Liver (tissue), 9 donors: ENCODE measurements around the gene TFPI. TPM values are rescaled to one million over a fixed set of nuclear protein-coding genes. Genes with fewer than 3 reads are reported as not detected.

Source experiments
- DNase-seq: peaks from one replicate; pipeline ENCODE4 v3.0.0-alpha.2; 2017; ENCODE audit warnings: low spot score
- H3K27ac ChIP-seq, 2 donors: one replicate each; pipeline ENCODE4 v1.7.0; 2013; ENCODE audit warnings: inconsistent platforms in 2 of 2, low read length in 2 of 2, control low read depth in 1 of 2, low read depth in 1 of 2, mild to moderate bottlenecking in 1 of 2
- H3K27me3 ChIP-seq, 4 donors: one replicate each; pipeline versions ENCODE4 v1.6.1 to v1.7.0; 2013; ENCODE audit warnings: low read length in 3 of 4, inconsistent platforms in 1 of 4, mild to moderate bottlenecking in 1 of 4, moderate library complexity in 1 of 4; ENCODE audit not compliant: control insufficient read depth in 4 of 4, insufficient read depth in 4 of 4
- H3K36me3 ChIP-seq, 4 donors: one replicate each; pipeline versions ENCODE4 v1.6.1 to v1.7.0; 2013; ENCODE audit warnings: low read length in 3 of 4, mild to moderate bottlenecking in 3 of 4, low read depth in 1 of 4, moderate library complexity in 1 of 4; ENCODE audit not compliant: control insufficient read depth in 4 of 4, insufficient read depth in 3 of 4
- H3K4me1 ChIP-seq, 4 donors: one replicate each; pipeline versions ENCODE4 v1.6.1 to v1.7.0; 2013; ENCODE audit warnings: low read length in 3 of 4, mild to moderate bottlenecking in 3 of 4, moderate library complexity in 1 of 4; ENCODE audit not compliant: control insufficient read depth in 4 of 4, insufficient read depth in 4 of 4
- H3K4me3 ChIP-seq, 3 donors: one replicate each; pipeline versions ENCODE4 v1.6.1 to v1.7.0; 2013; ENCODE audit warnings: low read length in 3 of 3, control low read depth in 1 of 3, low read depth in 1 of 3, mild to moderate bottlenecking in 1 of 3
- H3K9ac ChIP-seq, 2 donors: one replicate each; pipeline ENCODE4 v1.7.0; 2013; ENCODE audit warnings: low read length in 2 of 2, mild to moderate bottlenecking in 2 of 2, moderate library complexity in 2 of 2, control low read depth in 1 of 2, low read depth in 1 of 2
- H3K9me3 ChIP-seq, 4 donors: one replicate each; pipeline versions ENCODE4 v1.6.1 to v1.7.0; 2013; ENCODE audit warnings: low read length in 3 of 4; ENCODE audit not compliant: control insufficient read depth in 4 of 4
- CTCF ChIP-seq: fragments of 150-350 bp; IDR thresholded peaks from 2 replicates; pipeline ENCODE4 v1.5.1; 2017; ENCODE audit warnings: improper control_type of control experiment, low read depth, low read length; ENCODE audit not compliant: missing input control
- EGR1 ChIP-seq, 2 donors: IDR thresholded peaks; 2 replicates each; pipeline ENCODE4 v1.6.1; 2016 to 2018; ENCODE audit warnings: antibody characterized with exemption in 2 of 2, low read depth in 2 of 2
- FOXA1 ChIP-seq: IDR thresholded peaks from 2 replicates; pipeline ENCODE4 v1.6.1; 2016; ENCODE audit warnings: antibody characterized with exemption
- FOXA2 ChIP-seq: IDR thresholded peaks from 2 replicates; pipeline ENCODE4 v1.6.1; 2016; ENCODE audit warnings: antibody characterized with exemption
- GABPA ChIP-seq, 2 donors: IDR thresholded peaks in 1 of 2; conservative IDR thresholded peaks in 1 of 2; 2 replicates each; pipeline ENCODE4 v1.6.1; 2016; ENCODE audit warnings: antibody characterized with exemption in 2 of 2, mild to moderate bottlenecking in 1 of 2, moderate library complexity in 1 of 2
- HNF4A ChIP-seq, 2 donors: conservative IDR thresholded peaks; 2 replicates each; pipeline ENCODE4 v1.6.1; 2016; ENCODE audit warnings: antibody characterized with exemption in 2 of 2, mild to moderate bottlenecking in 2 of 2
- HNF4G ChIP-seq: IDR thresholded peaks from 2 replicates; pipeline ENCODE4 v1.6.1; 2016; ENCODE audit warnings: antibody characterized with exemption
- MAX ChIP-seq: IDR thresholded peaks from 2 replicates; pipeline ENCODE4 v1.6.1; 2016; ENCODE audit warnings: antibody characterized with exemption
- RAD21 ChIP-seq, 2 donors: IDR thresholded peaks; 2 replicates each; pipeline ENCODE4 v1.6.1; 2016; ENCODE audit warnings: antibody characterized with exemption in 2 of 2, mild to moderate bottlenecking in 2 of 2
- RXRA ChIP-seq, 2 donors: IDR thresholded peaks; 2 replicates each; pipeline ENCODE4 v1.6.1; 2017 to 2018; ENCODE audit warnings: antibody characterized with exemption in 2 of 2, mild to moderate bottlenecking in 1 of 2
- SP1 ChIP-seq: IDR thresholded peaks from 2 replicates; pipeline ENCODE4 v1.6.1; 2018; ENCODE audit warnings: antibody characterized with exemption, mild to moderate bottlenecking
- TAF1 ChIP-seq: conservative IDR thresholded peaks from 2 replicates; pipeline ENCODE4 v1.6.1; 2016; ENCODE audit warnings: antibody characterized with exemption, mild to moderate bottlenecking
- YY1 ChIP-seq: IDR thresholded peaks from 2 replicates; pipeline ENCODE4 v1.6.1; 2016; ENCODE audit warnings: antibody characterized with exemption, mild to moderate bottlenecking
- ZBTB33 ChIP-seq: IDR thresholded peaks from 2 replicates; pipeline ENCODE4 v1.6.1; 2016; ENCODE audit warnings: antibody characterized with exemption
- WGBS: extraction: QIAGEN DNeasy Blood & Tissue Kit; methylation state at CpG from one replicate; pipeline ENCODE4 v1.1.7; 2013; 5-methylcytosine and 5-hydroxymethylcytosine counted together
- polyA plus RNA-seq, 2 donors: library from polyadenylated mRNA; stranded (reverse) in 1 of 2; unstranded in 1 of 2; fragments of 200-250 nt in 1 of 2; fragments of >200 nt in 1 of 2; fragmentation: Nextera tagmentation in 1 of 2; extraction: Ambion mirVana in 1 of 2; gene quantifications; one replicate each; pipeline versions ENCODE4 v1.2.1 to v1.2.3, GENCODE V29; 2013 to 2015
- total RNA-seq, 2 donors: library from RNA; depleted of rRNA; stranded (reverse); fragments of >200 nt; gene quantifications; one replicate each; pipeline ENCODE4 v1.2.3, GENCODE V29; 2014
- TF ChIP-seq, protein P1 (sequence below): IDR thresholded peaks from 2 replicates; pipeline ENCODE4 v1.6.1; 2016; ENCODE audit warnings: antibody characterized with exemption
- TF ChIP-seq, protein P2 (sequence below): IDR thresholded peaks from 2 replicates; pipeline ENCODE4 v1.6.1; 2016; ENCODE audit warnings: antibody characterized with exemption, mild to moderate bottlenecking
- donor health status: healthy.
- donor health status: healthy.
- donor health status: healthy.
- donor health status: healthy.
- donor health status: healthy.

Gene TFPI
- total and polyA plus RNA-seq, 4 donors = 55.8 to 211 (median 130) TPM

GRCh38 chr2:187505065-187505672, 49.1 kb downstream of the TFPI start:
- peaks cover 0 to 3% (median 0%) of the 10 kb centered on the region in 4 donors for H3K36me3 ChIP-seq
- H3K27me3 ChIP-seq = no peaks in the 10 kb centered on the region
- peaks cover 0 to 2% (median 0%) of the 10 kb centered on the region in 4 donors for H3K9me3 ChIP-seq
- no peak overlapping the region for H3K4me3 ChIP-seq
- H3K9ac ChIP-seq = no peak overlapping the region
- DNase-seq = no peak
- TF ChIP-seq, protein P1, sequence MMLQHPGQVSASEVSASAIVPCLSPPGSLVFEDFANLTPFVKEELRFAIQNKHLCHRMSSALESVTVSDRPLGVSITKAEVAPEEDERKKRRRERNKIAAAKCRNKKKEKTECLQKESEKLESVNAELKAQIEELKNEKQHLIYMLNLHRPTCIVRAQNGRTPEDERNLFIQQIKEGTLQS = no peak
- TF ChIP-seq YY1 (no peak), HNF4G (no peak), FOXA2 (no peak), HNF4A (conservative IDR thresholded peaks at IDR 0.05) (peak; percentile 31 to 47), RXRA (IDR thresholded peaks at IDR 0.05) (no peak), RAD21 (IDR thresholded peaks at IDR 0.05) (no peak), CTCF (no peak)
- no peak overlapping the region for H3K27ac ChIP-seq
- WGBS = 72% methylated on average over 3 of the region's 3 CpGs
- peaks cover 0 to 12% (median 5%) of the 10 kb centered on the region in 4 donors for H3K4me1 ChIP-seq

- peaks cover 0 to 3% (median 0%) of the 10 kb centered on the region in 4 donors for H3K36me3 ChIP-seq
- no peak overlapping the region for H3K27ac ChIP-seq
- TF ChIP-seq FOXA1 = no peak
- TF ChIP-seq ZBTB33 = no peak
- TF ChIP-seq MAX = no peak
- TF ChIP-seq SP1 = no peak
- no peak for TF ChIP-seq YY1
- TF ChIP-seq FOXA2 = no peak
- no peak for TF ChIP-seq RXRA (IDR thresholded peaks at IDR 0.05)
- no peak for TF ChIP-seq RAD21 (IDR thresholded peaks at IDR 0.05)
- no peak for TF ChIP-seq HNF4A (conservative IDR thresholded peaks at IDR 0.05)
- TF ChIP-seq TAF1 = no peak
- TF ChIP-seq GABPA (IDR thresholded peaks at IDR 0.05 in 1 of 2, conservative IDR thresholded peaks at IDR 0.05 in 1 of 2) = no peak
- TF ChIP-seq, protein P2, sequence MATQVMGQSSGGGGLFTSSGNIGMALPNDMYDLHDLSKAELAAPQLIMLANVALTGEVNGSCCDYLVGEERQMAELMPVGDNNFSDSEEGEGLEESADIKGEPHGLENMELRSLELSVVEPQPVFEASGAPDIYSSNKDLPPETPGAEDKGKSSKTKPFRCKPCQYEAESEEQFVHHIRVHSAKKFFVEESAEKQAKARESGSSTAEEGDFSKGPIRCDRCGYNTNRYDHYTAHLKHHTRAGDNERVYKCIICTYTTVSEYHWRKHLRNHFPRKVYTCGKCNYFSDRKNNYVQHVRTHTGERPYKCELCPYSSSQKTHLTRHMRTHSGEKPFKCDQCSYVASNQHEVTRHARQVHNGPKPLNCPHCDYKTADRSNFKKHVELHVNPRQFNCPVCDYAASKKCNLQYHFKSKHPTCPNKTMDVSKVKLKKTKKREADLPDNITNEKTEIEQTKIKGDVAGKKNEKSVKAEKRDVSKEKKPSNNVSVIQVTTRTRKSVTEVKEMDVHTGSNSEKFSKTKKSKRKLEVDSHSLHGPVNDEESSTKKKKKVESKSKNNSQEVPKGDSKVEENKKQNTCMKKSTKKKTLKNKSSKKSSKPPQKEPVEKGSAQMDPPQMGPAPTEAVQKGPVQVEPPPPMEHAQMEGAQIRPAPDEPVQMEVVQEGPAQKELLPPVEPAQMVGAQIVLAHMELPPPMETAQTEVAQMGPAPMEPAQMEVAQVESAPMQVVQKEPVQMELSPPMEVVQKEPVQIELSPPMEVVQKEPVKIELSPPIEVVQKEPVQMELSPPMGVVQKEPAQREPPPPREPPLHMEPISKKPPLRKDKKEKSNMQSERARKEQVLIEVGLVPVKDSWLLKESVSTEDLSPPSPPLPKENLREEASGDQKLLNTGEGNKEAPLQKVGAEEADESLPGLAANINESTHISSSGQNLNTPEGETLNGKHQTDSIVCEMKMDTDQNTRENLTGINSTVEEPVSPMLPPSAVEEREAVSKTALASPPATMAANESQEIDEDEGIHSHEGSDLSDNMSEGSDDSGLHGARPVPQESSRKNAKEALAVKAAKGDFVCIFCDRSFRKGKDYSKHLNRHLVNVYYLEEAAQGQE = no peak
- no peak for TF ChIP-seq CTCF
- TF ChIP-seq EGR1 (IDR thresholded peaks at IDR 0.05; ENCODE audit: low read depth in 2 of 2) = no peak
- H3K9ac ChIP-seq = no peak overlapping the region
- no peaks in the 10 kb centered on the region for H3K27me3 ChIP-seq
- no peak overlapping the region for H3K4me3 ChIP-seq
- DNase-seq = no peak
- peaks cover 0 to 2% (median 0%) of the 10 kb centered on the region in 4 donors for H3K9me3 ChIP-seq
- 50% methylated on average over 6 of the region's 6 CpGs for WGBS
- H3K4me1 ChIP-seq = peaks cover 0 to 12% (median 5%) of the 10 kb centered on the region in 4 donors
Observed at GRCh38 chr2:187504312-187504921, 49.8 kb downstream of the TFPI start.
